ENCODE results near the gene MAP3K4. TPM values are rescaled to one million over a fixed set of nuclear protein-coding genes. Genes with fewer than 3 reads are reported as not detected.

MAP3K4 gene
- total and polyA plus RNA-seq, 2 donors from 2014 or later: 13.0 to 52.8 TPM

DNA sequence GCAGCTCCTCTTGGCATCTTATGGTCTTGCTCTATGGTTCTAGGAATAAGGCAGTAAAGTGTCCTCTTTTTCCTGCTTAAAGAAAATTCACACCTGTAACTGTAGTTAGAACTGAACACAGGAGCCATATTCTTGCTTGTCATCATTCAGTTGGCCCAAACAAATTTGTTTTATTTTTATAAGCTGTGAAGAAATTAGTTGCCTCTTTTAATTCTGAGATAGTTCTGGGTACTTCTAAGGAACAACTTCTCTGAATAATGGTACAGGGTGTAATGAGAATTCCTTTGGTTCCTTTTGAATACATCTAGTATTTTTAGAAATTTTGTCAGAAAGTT lies 1.4 kb downstream of the MAP3K4 start:
- intact Hi-C loops (cut with DNase I): no loop called here
- H3K9ac ChIP-seq (ENCODE audit: low read length in 3 of 3): peak overlapping the region in 1 of 3 donors; percentile 86
- no peak for DNase-seq
- H3K4me3 ChIP-seq (ENCODE audit: low read length in 3 of 3): peak overlapping the region in 2 of 3 donors; percentile 88 to 92
- FAIRE-seq: no peak
- H3K4me1 ChIP-seq (ENCODE audit: control insufficient read depth in 2 of 3, insufficient read depth in 2 of 3, low read depth in 1 of 3, low read length in 3 of 3): peaks cover 0 to 6% (median 3%) of the 10 kb centered on the region in 3 donors
- no peaks in the 10 kb centered on the region for H3K27me3 ChIP-seq (ENCODE audit: control insufficient read depth, insufficient read depth, low read length)
- H3K36me3 ChIP-seq (ENCODE audit: control insufficient read depth in 2 of 3, insufficient read depth in 3 of 3, low read length in 3 of 3): no peaks in the 10 kb centered on the region
- no peaks in the 10 kb centered on the region for H3K9me3 ChIP-seq (ENCODE audit: control insufficient read depth in 2 of 3, insufficient read depth in 1 of 3, low read length in 3 of 3)
- TF ChIP-seq, protein P1, sequence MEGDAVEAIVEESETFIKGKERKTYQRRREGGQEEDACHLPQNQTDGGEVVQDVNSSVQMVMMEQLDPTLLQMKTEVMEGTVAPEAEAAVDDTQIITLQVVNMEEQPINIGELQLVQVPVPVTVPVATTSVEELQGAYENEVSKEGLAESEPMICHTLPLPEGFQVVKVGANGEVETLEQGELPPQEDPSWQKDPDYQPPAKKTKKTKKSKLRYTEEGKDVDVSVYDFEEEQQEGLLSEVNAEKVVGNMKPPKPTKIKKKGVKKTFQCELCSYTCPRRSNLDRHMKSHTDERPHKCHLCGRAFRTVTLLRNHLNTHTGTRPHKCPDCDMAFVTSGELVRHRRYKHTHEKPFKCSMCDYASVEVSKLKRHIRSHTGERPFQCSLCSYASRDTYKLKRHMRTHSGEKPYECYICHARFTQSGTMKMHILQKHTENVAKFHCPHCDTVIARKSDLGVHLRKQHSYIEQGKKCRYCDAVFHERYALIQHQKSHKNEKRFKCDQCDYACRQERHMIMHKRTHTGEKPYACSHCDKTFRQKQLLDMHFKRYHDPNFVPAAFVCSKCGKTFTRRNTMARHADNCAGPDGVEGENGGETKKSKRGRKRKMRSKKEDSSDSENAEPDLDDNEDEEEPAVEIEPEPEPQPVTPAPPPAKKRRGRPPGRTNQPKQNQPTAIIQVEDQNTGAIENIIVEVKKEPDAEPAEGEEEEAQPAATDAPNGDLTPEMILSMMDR (IDR thresholded peaks at IDR 0.05; ENCODE audit: borderline replicate concordance, extremely low read depth, insufficient read depth): no peak
- H3K27ac ChIP-seq (ENCODE audit: low read depth in 2 of 2, low read length in 2 of 2): no peak overlapping the region

DNA sequence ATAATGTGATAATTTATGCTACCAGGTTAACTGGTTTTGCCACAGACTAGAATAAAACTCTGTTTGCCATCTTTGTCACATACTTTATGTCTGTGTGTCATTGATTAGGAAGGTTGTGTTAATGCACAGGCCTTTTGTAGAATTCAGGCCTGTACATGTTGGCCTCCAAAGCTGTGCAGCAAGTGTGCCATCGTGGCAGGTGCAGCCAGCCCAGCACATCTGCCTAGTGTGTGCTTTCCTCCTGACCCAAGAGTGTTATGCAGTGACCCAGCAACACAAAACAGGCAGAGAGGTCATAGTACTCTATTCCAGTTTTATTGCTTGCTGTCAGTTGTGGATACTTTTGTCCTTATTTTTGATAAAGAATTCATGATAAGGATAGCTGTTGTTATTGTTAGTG lies 3.7 kb downstream of the MAP3K4 start:
- DNase-seq (no peak), FAIRE-seq (no peak)
- H3K4me3 ChIP-seq (ENCODE audit: low read length in 3 of 3): no peak overlapping the region
- peaks cover 0 to 6% (median 4%) of the 10 kb centered on the region in 3 donors for H3K4me1 ChIP-seq (ENCODE audit: control insufficient read depth in 2 of 3, insufficient read depth in 2 of 3, low read depth in 1 of 3, low read length in 3 of 3)
- no peaks in the 10 kb centered on the region for H3K27me3 ChIP-seq (ENCODE audit: control insufficient read depth, insufficient read depth, low read length)
- no peak overlapping the region for H3K9ac ChIP-seq (ENCODE audit: low read length in 3 of 3)
- no peaks in the 10 kb centered on the region for H3K9me3 ChIP-seq (ENCODE audit: control insufficient read depth in 2 of 3, insufficient read depth in 1 of 3, low read length in 3 of 3)
- intact Hi-C loops (cut with DNase I): no loop called here
- TF ChIP-seq, protein P1 (IDR thresholded peaks at IDR 0.05; ENCODE audit: borderline replicate concordance, extremely low read depth, insufficient read depth): no peak
- no peaks in the 10 kb centered on the region for H3K36me3 ChIP-seq (ENCODE audit: control insufficient read depth in 2 of 3, insufficient read depth in 3 of 3, low read length in 3 of 3)
- H3K27ac ChIP-seq (ENCODE audit: low read depth in 2 of 2, low read length in 2 of 2): no peak overlapping the region

DNA sequence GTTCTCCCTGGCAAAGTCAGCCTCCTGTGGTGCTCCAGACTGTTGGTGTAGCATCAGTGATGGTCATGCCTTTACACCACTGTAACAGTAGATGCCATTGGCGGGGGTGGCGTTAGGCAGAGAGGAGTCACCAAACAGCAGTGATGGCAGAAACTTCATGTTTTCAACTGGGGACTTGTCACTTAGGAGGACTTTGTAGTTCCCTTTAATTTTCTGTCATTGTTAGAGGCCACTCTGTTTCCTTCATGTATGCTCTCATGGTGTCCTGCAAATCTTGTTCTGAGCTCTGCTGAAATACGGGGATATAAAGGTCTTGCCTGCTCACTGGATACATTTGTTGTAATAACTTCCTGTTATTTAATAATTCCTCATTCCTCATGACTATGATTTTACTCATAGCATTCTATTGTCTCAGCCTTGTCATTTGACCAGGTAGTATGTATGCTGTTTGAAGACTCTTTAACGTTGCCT lies 4.6 kb downstream of the MAP3K4 start:
- no peaks in the 10 kb centered on the region for H3K27me3 ChIP-seq (ENCODE audit: control insufficient read depth, insufficient read depth, low read length)
- H3K36me3 ChIP-seq (ENCODE audit: control insufficient read depth in 2 of 3, insufficient read depth in 3 of 3, low read length in 3 of 3): no peaks in the 10 kb centered on the region
- H3K27ac ChIP-seq (ENCODE audit: low read depth in 2 of 2, low read length in 2 of 2): no peak overlapping the region
- FAIRE-seq (no peak), DNase-seq (no peak)
- H3K4me1 ChIP-seq (ENCODE audit: control insufficient read depth in 2 of 3, insufficient read depth in 2 of 3, low read depth in 1 of 3, low read length in 3 of 3): peaks cover 0 to 8% (median 6%) of the 10 kb centered on the region in 3 donors
- TF ChIP-seq, protein P1 (IDR thresholded peaks at IDR 0.05; ENCODE audit: borderline replicate concordance, extremely low read depth, insufficient read depth): no peak
- H3K9me3 ChIP-seq (ENCODE audit: control insufficient read depth in 2 of 3, insufficient read depth in 1 of 3, low read length in 3 of 3): no peaks in the 10 kb centered on the region
- H3K9ac ChIP-seq (ENCODE audit: low read length in 3 of 3): no peak overlapping the region
- H3K4me3 ChIP-seq (ENCODE audit: low read length in 3 of 3): no peak overlapping the region
- intact Hi-C loops (cut with DNase I): no loop called here

DNA sequence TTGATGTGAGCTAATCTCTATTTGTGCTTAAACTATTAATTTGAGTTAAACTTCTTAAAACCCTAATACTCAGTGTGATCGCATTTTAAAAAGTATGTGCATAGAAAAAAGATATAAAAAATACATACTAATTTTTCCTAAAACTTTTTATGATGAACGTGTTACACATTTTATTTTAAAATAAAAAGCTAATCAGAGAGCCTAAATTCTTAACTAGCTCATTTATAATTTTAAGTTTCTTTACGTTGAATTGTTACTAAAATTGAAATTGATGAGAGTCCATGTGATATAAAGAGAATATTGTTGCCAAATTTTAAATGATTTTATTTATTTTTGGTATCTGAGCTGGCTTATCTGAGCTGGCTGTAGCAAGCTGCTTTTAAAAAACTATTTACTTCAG lies 6.6 kb downstream of the MAP3K4 start:
- H3K36me3 ChIP-seq (ENCODE audit: control insufficient read depth in 2 of 3, insufficient read depth in 3 of 3, low read length in 3 of 3): no peaks in the 10 kb centered on the region
- TF ChIP-seq, protein P1 (IDR thresholded peaks at IDR 0.05; ENCODE audit: borderline replicate concordance, extremely low read depth, insufficient read depth): no peak
- no peak for FAIRE-seq
- no peaks in the 10 kb centered on the region for H3K27me3 ChIP-seq (ENCODE audit: control insufficient read depth, insufficient read depth, low read length)
- peaks cover 0 to 6% (median 5%) of the 10 kb centered on the region in 3 donors for H3K4me1 ChIP-seq (ENCODE audit: control insufficient read depth in 2 of 3, insufficient read depth in 2 of 3, low read depth in 1 of 3, low read length in 3 of 3)
- H3K27ac ChIP-seq (ENCODE audit: low read depth in 2 of 2, low read length in 2 of 2): no peak overlapping the region
- no peak overlapping the region for H3K4me3 ChIP-seq (ENCODE audit: low read length in 3 of 3)
- H3K9me3 ChIP-seq (ENCODE audit: control insufficient read depth in 2 of 3, insufficient read depth in 1 of 3, low read length in 3 of 3): no peaks in the 10 kb centered on the region
- H3K9ac ChIP-seq (ENCODE audit: low read length in 3 of 3): no peak overlapping the region
- intact Hi-C loops (cut with DNase I): no loop called here
- no peak for DNase-seq
